EH (cell line): Measurements from ENCODE around the gene CDC20.

Experiments
- DNase-seq: peaks from one replicate; pipeline ENCODE4 v3.0.0-alpha.2; 2015; ENCODE audit warnings: low read depth

The CDC20 gene

GRCh38 chr1:43329995-43330751, 28.6 kb upstream of the CDC20 start:
- DNase-seq, result peak; percentile 90

GRCh38 chr1:43331688-43332087, 27.1 kb upstream of the CDC20 start:
- no peak for DNase-seq

- no peak for DNase-seq
These were observed 24.2 kb upstream of the CDC20 start for GRCh38 chr1:43334453-43335205.

GRCh38 chr1:43337588-43337987, 21.2 kb upstream of the CDC20 start, which contains the start of gene MPL:
TSS of gene MPL (plus strand) at chr1:43337818. CDS start at chr1:43337849, 31 bp downstream.
- DNase-seq, result no peak

- no peak for DNase-seq
These were observed 20.8 kb upstream of the CDC20 start for GRCh38 chr1:43338001-43338400.

- DNase-seq, result no peak
These were observed 19.1 kb upstream of the CDC20 start for GRCh38 chr1:43339584-43340232.

- DNase-seq, result no peak
These were observed 18.2 kb upstream of the CDC20 start for GRCh38 chr1:43340559-43340958.

GRCh38 chr1:43344267-43344850, 14.4 kb upstream of the CDC20 start:
- DNase-seq, result no peak

- DNase-seq, result peak; percentile 19
These were observed 13.7 kb upstream of the CDC20 start for GRCh38 chr1:43345120-43345519.

GRCh38 chr1:43346636-43347035, 12.1 kb upstream of the CDC20 start:
- no peak for DNase-seq

- no peak for DNase-seq
These were observed 10.4 kb upstream of the CDC20 start for GRCh38 chr1:43348343-43348808.

GRCh38 chr1:43348809-43349593, 9.8 kb upstream of the CDC20 start:
- peak; percentile 60 for DNase-seq

GRCh38 chr1:43349594-43350306, 9.0 kb upstream of the CDC20 start:
- peak; percentile 92 for DNase-seq

GRCh38 chr1:43350976-43351375, 7.8 kb upstream of the CDC20 start:
- no peak for DNase-seq

- DNase-seq, result no peak
These were observed 7.1 kb upstream of the CDC20 start for GRCh38 chr1:43351421-43352350.

- DNase-seq, result no peak
These were observed 6.5 kb upstream of the CDC20 start for GRCh38 chr1:43352351-43352705.

- no peak for DNase-seq
These were observed 5.9 kb upstream of the CDC20 start for GRCh38 chr1:43352881-43353280.

- no peak for DNase-seq
These were observed 4.3 kb upstream of the CDC20 start for GRCh38 chr1:43354471-43354870.

GRCh38 chr1:43354936-43355335, 3.8 kb upstream of the CDC20 start:
- DNase-seq, result peak; percentile 37

- no peak for DNase-seq
These were observed 1.5 kb upstream of the CDC20 start for GRCh38 chr1:43357251-43357650.
